ENCODE results near the gene EPC2. TPM values are rescaled to one million over a fixed set of nuclear protein-coding genes. Genes with fewer than 3 reads are reported as not detected.

EPC2 gene
- total and polyA plus RNA-seq, 10 of the 15 experiments (the other 5 are each of a cell fraction or from before 2014, with no cell fraction given): 2.0 to 16.5 (median 10.8) TPM

GRCh38 chr2:148643998-148644882 is at the start of gene EPC2 (continued):
- TF ChIP-seq PKNOX1 (IDR thresholded peaks at IDR 0.05) (no peak), ZBED1 (IDR thresholded peaks at IDR 0.05; ENCODE audit: borderline replicate concordance) (no peak), STAT3 (IDR thresholded peaks at IDR 0.05; ENCODE audit: low read depth, low read length) (no peak), EZH2 (IDR thresholded peaks at IDR 0.05; ENCODE audit: borderline replicate concordance, control insufficient read depth, low read depth, low read length) (no peak), RAD21 (IDR thresholded peaks at IDR 0.05; ENCODE audit: insufficient read depth, low read depth, low read length) (no peak), CEBPB (IDR thresholded peaks at IDR 0.05; ENCODE audit: borderline replicate concordance in 1 of 2, low read depth in 2 of 2, low read length in 2 of 2) (no peak), HDAC2 (IDR thresholded peaks at IDR 0.05) (no peak), SPI1 (IDR thresholded peaks at IDR 0.05; ENCODE audit: borderline replicate concordance, insufficient read depth, low read depth, low read length) (no peak), BCLAF1 (IDR thresholded peaks at IDR 0.05) (no peak), MYC (IDR thresholded peaks at IDR 0.05; ENCODE audit: insufficient read depth, insufficient read length, insufficient replicate concordance, low read length, severe bottlenecking) (no peak), BHLHE40 (IDR thresholded peaks at IDR 0.05; ENCODE audit: borderline replicate concordance in 1 of 2, low read depth in 2 of 2, low read length in 1 of 2) (peak; percentile 31 to 75; a peak in 3 of 4 replicates), HCFC1 (IDR thresholded peaks at IDR 0.05; ENCODE audit: low read length) (no peak), MEF2B (IDR thresholded peaks at IDR 0.05; ENCODE audit: partially characterized antibody, poor library complexity, severe bottlenecking) (no peak), ZSCAN29 (IDR thresholded peaks at IDR 0.05) (no peak), CBX5 (IDR thresholded peaks at IDR 0.05; ENCODE audit: low read depth) (0 out of 2 replicates have a peak, but pooled peaks have one; percentile 1), RELB (IDR thresholded peaks at IDR 0.05; ENCODE audit: low read depth) (no peak), CBX3 (IDR thresholded peaks at IDR 0.05; ENCODE audit: borderline replicate concordance, low read depth) (no peak)
- TF ChIP-seq, protein P1, sequence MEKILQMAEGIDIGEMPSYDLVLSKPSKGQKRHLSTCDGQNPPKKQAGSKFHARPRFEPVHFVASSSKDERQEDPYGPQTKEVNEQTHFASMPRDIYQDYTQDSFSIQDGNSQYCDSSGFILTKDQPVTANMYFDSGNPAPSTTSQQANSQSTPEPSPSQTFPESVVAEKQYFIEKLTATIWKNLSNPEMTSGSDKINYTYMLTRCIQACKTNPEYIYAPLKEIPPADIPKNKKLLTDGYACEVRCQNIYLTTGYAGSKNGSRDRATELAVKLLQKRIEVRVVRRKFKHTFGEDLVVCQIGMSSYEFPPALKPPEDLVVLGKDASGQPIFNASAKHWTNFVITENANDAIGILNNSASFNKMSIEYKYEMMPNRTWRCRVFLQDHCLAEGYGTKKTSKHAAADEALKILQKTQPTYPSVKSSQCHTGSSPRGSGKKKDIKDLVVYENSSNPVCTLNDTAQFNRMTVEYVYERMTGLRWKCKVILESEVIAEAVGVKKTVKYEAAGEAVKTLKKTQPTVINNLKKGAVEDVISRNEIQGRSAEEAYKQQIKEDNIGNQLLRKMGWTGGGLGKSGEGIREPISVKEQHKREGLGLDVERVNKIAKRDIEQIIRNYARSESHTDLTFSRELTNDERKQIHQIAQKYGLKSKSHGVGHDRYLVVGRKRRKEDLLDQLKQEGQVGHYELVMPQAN (conservative IDR thresholded peaks at IDR 0.05): peak; percentile 68
